Coronary artery (tissue), 2 donors: ENCODE data around the gene CISTR.
A peak's percentile ranks its signal among the peaks of the same experiment; 100 is the strongest.
"Not testable (repeated sequence)": the region's sequence is repeated elsewhere in the genome, so short reads cannot be mapped to it uniquely, and the experiment has no call there.

Source experiments
- DNase-seq: peaks from one replicate; pipeline ENCODE4 v3.0.0-alpha.2; 2017; ENCODE audit warnings: low spot score
- H3K27ac ChIP-seq, 2 donors: fragments of 200-600 bp; sonication (generic); one replicate each; pipeline ENCODE4 v1.5.1; 2016 to 2019
- H3K4me3 ChIP-seq: fragments of 200-600 bp; sonication (generic); 2 replicates; pipeline ENCODE4 v1.5.1; 2016; ENCODE audit warnings: mild to moderate bottlenecking, moderate library complexity
- TF ChIP-seq, protein P1 (sequence below): fragments of 200-600 bp; sonication (generic); IDR thresholded peaks from one replicate; pipeline ENCODE4 v1.5.1; 2019; ENCODE audit warnings: antibody characterized with exemption

Gene CISTR

DNA sequence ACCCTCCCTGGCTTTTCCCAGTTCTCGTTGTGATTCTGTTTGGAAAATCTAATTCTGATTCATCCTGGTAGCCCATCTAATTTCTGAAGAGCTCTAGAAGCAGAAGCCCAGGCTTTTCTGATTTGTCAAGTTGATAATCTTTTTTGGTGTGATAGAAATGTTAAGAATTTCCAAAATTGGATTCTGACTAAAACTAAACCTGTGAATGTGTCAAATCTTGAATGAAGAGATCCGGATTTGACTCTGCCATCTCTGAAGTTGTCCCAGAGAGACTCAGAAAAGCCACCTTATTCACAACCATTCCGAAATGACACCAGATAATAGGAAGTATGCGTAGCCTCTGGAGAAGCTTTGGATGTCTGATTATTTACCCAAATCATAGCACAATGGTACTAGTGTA is 12.8 kb upstream of the CISTR start:
- TF ChIP-seq, protein P1, sequence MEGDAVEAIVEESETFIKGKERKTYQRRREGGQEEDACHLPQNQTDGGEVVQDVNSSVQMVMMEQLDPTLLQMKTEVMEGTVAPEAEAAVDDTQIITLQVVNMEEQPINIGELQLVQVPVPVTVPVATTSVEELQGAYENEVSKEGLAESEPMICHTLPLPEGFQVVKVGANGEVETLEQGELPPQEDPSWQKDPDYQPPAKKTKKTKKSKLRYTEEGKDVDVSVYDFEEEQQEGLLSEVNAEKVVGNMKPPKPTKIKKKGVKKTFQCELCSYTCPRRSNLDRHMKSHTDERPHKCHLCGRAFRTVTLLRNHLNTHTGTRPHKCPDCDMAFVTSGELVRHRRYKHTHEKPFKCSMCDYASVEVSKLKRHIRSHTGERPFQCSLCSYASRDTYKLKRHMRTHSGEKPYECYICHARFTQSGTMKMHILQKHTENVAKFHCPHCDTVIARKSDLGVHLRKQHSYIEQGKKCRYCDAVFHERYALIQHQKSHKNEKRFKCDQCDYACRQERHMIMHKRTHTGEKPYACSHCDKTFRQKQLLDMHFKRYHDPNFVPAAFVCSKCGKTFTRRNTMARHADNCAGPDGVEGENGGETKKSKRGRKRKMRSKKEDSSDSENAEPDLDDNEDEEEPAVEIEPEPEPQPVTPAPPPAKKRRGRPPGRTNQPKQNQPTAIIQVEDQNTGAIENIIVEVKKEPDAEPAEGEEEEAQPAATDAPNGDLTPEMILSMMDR = no peak
- no peak overlapping the region for H3K4me3 ChIP-seq
- H3K27ac ChIP-seq = no peak overlapping the region
- no peak for DNase-seq

DNA sequence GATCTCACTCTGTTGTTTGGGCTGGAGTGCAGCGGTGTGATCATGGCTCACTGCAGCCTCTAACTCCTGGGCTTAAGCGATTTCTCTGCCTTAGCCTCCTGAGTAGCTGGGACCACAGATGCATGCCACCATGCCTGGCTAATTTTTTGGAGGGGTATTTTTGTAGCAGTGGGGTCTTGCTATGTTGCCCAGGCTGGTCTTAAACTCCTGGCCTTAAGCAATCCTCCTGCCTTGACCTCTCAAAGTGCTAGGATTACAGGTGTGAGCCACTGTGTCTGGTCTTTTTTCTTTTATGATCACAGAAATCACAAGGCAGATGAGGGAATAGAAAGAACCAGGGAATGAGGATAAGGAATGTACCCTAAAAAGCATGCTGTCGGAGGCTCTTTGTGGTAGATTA is 11.0 kb upstream of the CISTR start:
- not testable (repeated sequence) for DNase-seq, H3K4me3 ChIP-seq, H3K27ac ChIP-seq

DNA sequence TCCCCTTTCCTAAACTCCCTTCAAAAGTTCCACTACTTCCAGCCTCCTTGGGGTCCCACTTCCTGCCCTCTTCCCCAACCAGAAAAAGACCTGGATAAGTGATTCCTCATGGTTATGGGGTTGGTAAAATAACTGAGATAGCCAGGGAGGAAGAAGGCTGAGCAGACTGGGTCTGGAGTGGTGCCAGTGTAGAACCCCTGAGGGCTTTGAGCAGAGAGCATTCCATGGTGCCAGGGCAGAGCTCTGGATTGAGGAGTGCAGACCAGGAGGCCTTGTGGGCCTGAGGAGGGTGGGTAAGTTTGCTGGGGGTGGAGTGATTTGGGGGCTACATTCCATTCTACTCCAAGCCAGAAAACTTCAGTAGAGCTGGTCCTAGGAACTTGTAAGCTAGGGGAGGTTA is 9.5 kb upstream of the CISTR start:
- no peak overlapping the region for H3K4me3 ChIP-seq
- TF ChIP-seq, protein P1 = no peak
- H3K27ac ChIP-seq = no peak overlapping the region
- no peak for DNase-seq

DNA sequence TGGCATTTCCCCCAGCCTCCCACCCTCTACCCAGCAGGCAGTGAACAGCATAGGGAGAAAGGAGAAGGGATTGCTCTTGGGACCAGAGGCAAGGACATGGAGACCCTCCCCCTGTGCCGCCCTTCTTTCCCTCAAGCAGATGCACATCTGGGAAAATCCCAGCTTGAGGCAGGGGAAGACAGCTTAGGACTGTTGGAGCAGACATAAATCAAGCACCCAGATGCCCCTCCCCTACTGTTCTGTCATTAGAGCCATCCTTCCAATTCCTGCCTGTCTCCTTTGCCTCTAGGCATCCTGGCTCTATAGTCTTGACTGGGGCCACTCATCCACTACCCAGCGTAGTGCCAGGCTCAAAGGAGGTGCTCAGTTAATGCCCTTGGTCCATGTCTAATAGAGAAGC is 7.5 kb upstream of the CISTR start:
- no peak overlapping the region for H3K27ac ChIP-seq
- no peak for DNase-seq
- TF ChIP-seq, protein P1 = no peak
- no peak overlapping the region for H3K4me3 ChIP-seq

DNA sequence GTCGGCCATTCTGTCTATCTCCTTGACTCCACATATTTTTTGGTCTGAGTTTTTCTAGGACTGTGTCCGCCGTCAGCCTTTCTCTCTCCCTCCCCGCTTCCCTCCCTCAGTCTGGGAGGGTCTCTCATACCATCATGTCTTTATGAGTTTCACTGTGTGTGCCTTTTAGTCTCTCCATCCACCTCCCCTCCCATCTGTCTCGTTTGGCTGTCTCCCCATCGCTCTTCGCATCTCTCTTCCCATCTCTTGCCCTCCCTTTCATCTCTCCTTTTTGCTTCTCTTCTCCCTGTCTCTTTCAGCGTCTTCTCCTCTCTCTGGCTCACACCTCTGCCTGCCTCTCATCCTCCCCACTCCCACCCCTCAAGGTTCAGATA is 6.9 kb upstream of the CISTR start:
- no peak for DNase-seq
- no peak overlapping the region for H3K27ac ChIP-seq
- no peak overlapping the region for H3K4me3 ChIP-seq
- TF ChIP-seq, protein P1 = no peak

DNA sequence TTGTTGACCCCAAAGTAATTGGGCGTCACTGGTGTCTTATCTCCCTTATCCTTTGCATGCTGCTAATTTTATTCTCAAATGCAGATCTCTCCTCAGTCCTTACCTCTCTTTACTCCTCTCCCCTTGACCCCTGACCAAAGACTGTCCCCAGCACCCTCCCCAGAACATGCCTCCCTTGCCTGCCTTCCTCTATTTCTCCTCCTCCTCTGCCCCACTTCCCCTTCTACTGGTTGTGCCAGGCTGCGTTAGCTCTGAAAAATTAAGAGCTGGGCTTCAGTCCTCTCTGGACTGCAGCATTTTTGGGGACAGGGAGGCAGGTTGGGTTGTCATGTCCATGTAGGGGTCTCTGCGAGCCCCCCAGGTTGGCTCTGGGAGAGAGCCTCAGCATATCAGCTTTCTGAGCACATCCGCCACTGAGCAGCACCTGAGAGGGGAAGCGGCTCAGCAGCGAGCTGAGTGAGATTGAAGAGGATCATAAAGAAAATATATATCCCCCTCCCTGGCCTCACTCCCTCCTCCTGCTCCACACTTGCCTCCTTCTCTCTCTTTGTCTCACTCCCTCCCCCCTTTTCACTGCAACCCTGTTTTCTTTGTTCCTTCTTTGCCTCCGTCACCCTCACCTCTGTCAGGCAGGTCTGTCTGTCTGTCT is 6.4 kb upstream of the CISTR start:
- no peak for DNase-seq
- Histone ChIP-seq H3K27ac (no peak overlapping the region), H3K4me3 (no peak overlapping the region)
- TF ChIP-seq, protein P1 = no peak

DNA sequence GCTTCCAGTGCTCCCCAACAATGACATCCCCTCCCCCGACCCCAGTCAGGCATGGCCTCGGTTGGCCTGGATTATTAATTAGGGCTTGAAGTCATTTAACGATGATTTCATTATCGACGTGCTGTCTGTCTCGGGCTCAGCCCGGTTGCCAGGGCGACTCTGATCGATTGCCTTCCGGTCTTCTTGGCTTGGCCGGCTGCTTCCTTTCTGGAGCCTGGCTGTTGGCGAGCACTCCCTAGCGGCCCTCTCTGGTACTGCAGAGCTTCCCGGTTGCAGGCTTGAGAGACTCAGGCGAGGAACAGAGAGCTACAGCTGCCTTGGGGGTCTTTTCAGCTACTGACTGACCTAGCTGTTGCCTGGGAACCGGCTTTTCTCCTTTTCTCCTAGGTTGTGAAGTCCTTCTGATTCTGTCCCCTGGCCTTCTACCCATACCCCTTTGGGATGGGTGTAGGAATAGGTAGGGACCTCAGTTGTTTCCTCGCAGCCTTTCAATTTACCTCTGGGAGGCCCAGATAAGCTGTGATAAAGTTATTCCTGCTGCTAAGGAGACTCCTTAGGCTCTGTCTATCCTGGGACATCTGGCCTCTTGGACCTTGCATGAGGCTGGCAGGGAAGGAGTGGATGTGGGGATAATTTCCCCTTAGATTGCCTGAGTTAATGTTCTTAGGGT is 5.5 kb upstream of the CISTR start:
- DNase-seq = no peak
- H3K27ac ChIP-seq = no peak overlapping the region
- peak overlapping the region; percentile 38 for H3K4me3 ChIP-seq
- TF ChIP-seq, protein P1 = peak; percentile 77
